ENCODE data around the gene TRAK1.
"Not testable (repeated sequence)": the region's sequence is repeated elsewhere in the genome, so short reads cannot be mapped to it uniquely, and the experiment has no call there.

The TRAK1 gene

DNA sequence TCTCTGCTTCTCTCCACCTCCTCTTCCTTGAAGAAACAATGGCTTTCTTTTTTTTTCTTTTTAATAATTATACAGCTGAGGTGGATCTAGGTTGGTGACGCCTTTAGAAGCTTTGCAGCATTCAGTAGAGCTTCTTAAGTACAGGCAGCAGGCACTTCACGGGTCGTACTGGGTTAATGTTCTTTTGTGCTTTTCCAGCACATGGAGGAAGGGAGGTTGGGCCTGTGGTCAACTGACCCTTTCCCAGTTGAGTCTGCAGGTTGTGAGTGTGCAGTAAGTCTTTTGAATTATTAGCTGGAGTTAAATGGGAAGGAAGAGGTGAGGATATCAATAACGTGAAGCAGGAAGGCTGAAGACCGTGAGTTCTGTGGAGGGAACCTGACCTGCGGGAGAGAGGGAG, 7.0 kb downstream of the TRAK1 start:
- no peak for DNase-seq (ENCODE audit: low read depth, low spot score)

DNA sequence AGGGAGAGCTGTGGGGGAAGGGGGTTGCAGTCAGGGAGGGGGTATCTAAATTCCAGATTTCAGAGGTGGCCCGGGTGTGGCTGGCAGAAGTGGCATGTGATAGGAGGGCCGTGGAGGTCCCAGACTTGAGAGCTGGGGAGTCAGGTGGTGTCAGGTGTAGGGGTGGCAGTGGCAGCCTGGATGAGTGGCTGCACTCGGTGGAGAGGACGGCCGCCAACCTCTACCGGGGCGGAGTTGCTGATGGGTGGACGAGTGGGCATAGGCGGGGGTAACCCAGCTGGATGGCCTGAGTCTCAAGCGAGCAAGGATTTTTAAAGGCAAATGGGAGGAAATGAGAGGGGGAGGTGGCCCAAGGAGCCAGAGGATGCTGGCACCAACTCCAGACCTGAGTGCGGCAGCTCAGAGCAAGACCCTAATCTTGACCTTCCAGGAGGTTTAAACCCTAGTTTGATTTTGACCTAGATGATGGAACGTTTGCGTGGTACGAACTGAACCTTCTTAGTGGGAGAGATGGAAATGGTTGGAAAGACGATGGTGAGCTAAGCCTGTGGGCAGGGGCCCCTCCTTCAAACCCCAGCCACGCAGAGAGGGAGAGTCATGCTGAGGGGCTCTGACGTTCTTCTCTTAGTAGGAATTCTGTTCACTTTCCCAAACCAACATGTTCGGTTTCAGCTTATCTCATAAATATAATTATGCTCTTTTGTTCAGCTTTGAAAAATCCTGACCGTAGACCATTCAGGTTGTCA, 8.0 kb downstream of the TRAK1 start:
- no peak for DNase-seq (ENCODE audit: low read depth, low spot score)

DNA sequence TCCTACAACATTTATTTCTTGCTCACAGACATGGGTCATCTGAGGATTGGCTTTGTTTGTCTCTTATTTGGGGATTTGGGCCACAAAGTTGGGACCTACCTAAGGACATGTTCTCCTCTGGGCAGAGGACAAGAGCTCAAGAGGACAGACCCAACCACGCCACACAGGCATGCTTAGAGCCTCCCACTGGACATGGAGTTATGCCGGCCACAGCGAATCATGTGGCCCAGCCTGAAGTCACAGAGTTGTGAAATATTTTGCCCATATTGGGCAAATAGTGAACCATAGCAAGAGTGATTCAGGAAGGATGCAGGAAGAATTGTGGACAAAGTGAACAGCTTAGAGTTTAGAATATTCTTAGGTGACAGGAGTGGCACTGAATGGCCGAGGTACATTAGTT, 9.9 kb downstream of the TRAK1 start:
- DNase-seq (ENCODE audit: low read depth, low spot score) = no peak

DNA sequence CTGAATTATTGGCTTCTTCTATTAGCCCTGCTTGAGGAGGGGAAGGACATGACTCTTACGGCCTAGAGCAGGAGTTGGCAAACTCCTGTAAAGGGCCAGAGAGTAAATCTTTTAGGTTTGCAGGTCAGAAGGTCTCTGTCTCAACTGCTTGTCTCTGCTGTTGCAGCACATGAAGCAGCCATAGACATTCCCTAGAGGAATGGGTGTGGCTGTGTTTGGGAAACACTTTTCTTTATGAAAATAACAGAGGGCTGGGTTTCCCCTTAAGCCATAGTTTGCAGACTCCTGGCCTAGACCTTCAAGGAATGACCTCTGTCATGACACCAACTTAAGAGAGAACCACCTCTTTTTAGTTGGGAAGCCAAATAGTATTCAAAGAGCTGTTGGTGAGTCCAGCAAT, 10.3 kb downstream of the TRAK1 start:
- DNase-seq (ENCODE audit: low read depth, low spot score) = no peak

DNA sequence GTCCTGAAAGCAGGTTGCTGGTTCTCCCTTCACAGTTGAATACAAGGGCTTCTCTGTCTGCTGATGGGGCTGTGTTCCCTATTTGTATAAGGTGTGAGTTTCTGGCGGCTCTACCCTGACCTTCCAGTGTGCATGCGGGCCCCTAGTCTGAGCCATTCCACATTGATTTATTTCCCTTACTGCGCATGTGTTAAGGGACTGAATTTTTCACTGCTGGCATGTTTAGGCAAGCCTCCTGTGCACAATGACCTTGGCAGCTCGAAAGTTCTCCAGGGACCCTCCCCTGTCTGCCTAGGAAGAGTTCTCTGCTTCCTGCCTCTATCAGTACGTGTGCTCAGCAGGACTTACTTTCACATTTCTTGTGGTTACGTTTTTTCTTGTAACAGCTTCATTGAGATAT, 11.4 kb downstream of the TRAK1 start:
- no peak for DNase-seq (ENCODE audit: low read depth, low spot score)

DNA sequence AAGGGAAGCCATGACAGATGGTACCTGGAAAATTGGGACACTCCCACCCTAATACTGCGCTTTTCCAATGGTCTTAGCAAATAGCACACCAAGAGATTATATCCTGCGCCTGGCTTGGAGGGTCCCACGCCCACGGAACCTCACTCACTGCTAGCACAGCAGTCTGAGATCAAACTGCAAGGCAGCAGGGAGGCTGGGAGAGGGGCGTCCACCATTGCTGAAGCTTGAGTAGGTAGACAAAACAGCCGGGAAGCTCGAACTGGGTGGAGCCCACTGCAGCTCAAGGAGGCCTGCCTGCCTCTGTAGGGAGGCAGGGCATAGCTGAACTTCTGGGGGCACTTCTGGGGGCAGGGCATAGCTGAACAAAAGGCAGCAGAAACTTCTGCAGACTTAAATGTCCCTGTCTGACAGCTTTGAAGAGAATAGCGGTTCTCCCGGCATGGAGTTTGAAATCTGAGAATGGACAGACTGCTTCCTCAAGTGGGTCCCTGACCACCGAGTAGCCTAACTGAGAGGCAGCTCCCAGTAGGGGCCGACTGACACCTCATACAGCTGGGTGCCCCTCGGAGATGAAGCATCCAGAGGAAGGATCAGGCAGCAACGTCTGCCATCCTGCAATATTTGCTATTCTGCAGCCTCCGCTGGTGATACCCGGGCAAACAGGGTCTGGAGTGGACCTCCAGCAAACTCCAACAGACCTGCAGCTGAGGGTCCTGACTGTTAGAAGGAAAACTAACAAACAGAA, 12.9 kb downstream of the TRAK1 start:
- DNase-seq (ENCODE audit: low read depth, low spot score) = not testable (repeated sequence)

DNA sequence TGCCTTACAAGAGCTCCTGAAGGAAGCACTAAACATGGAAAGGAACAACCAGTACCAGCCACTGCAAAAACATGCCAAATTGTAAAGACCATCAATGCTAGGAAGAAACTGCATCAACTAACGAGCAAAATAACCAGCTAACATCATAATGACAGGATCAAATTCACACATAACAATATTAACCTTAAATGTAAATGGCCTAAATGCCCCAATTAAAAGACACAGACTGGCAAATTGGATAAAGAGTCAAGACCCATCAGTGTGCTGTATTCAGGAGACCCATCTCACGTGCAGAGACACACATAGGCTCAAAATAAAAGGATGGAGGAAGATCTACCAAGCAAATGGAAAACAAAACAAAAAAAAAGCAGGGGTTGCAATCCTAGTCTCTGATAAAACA, 14.8 kb downstream of the TRAK1 start:
- not testable (repeated sequence) for DNase-seq (ENCODE audit: low read depth, low spot score)

DNA sequence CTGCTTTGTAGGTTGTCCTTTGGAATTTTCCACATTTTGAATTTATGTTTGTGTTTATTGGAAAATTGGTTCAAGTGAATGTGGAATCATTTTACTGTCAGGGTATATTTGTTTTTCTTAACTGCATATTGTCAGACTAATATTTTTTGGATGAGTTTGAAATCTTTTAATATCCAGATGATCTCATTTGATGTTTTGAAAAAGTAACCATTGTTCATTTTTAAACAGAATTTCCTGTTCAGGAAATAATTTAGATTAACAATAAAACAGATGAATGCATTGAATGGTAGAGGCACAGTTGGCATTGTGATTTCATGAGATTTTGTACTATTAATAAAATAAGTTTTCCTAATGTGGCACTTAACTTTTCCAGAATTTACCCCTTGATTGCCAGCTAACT, 15.5 kb downstream of the TRAK1 start:
- no peak for DNase-seq (ENCODE audit: low read depth, low spot score)

DNA sequence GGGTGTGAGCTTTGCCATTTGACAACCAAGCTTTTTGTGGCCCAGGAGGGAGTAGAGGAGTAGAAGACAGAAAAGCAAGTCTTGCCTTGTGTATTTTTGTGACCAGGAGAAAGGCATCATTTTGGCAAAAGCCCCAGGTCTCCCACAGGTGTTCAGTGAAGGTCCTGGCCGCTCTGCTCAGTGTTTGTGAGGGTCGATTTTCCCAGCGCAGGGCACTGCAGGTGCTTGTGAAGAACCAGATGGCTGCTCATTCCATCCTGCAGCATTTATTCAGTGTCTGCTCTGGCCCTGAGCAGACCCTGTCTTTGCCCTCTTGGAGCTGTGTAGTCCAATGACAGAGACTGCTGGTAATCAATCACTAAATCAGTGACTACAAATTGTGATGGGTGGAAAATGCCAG, 19.5 kb downstream of the TRAK1 start:
- DNase-seq (ENCODE audit: low read depth, low spot score) = no peak

DNA sequence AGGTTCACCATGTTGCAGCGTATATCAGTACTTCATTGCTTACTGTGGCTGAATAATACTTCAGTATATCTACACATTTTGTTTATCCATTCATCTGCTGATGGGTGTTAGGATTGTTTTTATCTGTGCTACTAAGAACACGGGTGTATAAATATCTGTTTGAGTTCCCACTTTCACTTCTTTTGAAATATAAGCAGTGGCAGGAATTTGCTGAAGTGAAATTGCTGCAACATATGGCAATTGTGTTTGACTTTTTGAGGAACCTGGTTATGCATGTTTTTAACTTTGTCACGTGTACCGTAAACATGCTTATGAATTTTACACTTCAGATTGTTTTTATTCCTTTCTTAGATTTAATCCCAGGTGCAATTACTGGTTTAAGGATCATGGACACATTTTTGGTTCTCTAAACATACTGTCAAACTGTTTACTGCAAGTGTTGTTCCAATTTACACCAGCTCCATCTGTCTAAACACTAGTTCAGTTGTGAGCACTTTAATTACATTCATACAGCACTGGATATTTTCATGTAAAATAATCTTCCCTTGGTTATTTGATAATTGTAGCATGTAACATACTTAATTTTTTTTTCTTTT, 23.1 kb downstream of the TRAK1 start:
- no peak for DNase-seq (ENCODE audit: low read depth, low spot score)

DNA sequence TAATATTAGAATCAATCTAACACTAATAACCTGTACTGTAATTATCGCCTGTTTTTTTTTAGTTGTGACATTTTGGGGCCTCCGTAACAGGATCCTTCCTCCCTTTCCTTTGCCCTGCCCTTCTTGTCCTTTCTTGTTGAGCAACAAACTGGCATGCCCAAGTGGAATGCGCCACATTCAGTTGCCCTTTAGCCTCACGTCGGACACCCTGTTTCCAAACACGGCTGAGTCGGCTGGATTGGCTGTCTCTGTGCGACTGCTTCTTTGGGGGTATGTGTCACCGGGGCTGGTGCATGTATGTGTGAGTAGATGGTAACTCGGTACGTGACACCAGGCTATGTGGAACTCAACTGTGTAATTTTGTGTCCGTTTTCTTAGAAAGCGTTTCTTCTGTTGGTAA, 24.1 kb downstream of the TRAK1 start:
- no peak for DNase-seq (ENCODE audit: low read depth, low spot score)

DNA sequence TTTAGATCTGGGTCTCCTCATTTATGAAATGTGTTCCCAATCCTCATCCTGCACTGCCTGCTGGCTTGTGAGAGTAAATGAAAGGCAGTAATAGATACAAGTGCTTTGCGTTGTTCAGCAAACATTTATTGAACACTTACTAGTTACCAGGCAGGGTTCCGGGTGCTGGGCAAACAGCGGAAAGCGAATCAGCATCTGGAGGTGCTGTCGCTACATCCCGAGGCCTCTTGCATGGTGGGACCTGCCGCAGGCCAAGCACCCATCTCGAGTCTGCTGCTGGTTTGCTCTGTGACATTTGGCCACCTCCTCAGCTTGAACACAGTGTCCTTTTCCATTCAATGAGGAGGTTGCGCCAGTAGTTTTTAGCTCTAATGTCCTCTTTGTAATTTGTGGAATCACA, 24.8 kb downstream of the TRAK1 start:
- no peak for DNase-seq (ENCODE audit: low read depth, low spot score)

DNA sequence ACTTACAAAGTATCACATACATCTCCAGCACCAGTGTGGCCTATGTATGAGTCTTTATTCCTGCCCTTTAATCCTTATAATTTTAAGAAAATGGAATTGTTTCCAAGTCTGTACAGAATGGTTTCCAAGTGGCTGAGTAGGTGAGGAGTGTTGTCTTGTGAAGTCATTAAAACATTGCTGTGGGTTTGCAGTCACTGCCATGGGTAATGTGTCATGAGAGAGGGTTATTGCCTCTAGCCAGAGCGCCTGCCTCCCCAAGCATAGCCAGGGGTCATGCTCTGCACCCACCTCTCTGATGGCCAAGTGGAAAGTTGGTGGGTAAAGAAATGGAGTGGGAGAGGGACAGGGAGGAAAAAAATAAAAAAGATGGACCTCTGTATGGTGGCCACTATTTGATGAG, 25.3 kb downstream of the TRAK1 start:
- no peak for DNase-seq (ENCODE audit: low read depth, low spot score)

DNA sequence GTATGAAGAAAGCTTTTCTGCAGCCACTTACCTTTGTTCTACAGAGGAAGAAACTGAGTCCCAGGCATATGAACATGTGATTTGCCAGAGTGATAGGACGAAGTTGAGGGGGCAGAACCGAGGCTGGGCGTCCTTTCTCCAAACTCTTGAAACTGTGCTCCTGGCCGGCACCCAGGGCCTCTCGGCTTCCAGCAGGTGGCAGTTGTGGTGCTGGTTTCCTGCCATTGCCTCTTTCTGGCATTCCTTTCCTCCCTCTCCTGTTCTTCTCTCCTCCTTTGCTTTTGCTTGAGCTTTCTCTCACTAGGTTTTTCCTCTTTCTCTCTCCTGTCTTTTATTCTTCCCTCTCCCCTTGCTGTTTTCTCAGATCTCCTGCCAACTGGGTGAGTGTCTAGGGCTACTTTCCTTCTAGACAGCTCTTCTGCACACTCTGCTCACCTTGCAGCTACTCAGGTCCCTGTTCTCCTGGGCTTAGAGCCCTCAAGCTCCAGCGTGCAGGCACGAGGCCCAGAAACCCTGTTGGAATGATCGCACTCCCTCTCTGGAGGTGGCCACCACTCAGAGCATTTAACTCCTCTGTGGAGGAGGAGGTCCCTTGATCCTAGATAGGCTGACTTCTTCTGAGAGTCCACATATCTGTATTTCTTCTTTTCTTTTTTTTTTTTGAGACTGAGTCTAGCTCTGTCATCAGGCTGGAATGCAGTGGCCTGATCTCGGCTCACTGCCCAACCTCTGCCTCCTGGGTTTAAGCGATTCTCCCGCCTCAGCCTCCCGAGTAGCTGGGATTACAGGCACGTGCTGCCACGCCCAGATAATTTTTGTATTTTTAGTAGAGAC, 26.2 kb downstream of the TRAK1 start:
- DNase-seq (ENCODE audit: low read depth, low spot score) = no peak

DNA sequence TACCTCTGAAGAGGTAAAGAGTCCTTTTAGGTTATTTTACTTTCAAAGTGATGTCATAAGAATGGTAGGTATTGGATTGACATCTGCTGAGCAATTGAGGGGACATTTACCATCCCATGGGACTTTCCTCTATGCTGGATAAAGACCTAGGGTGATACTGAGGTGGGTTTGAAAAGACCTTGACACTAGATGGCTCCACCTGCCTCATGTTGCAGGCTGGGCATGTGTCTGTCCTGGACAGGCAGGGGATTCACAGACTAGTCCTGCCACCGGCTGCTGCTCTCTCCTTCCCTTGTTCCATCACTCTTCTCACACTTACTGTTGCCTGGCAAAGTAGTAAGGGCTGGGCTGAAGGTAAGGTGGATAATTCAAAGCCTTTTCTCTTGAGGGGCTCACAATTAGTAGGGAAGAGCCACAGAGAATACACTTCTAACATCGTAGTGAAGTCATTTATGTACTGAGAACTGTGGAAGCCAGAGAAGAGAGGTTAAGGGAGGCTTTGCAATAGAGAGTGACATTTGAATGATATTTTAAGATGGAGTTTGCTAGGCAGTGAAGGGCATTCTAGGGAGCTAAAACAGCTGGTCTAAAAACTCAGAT, 27.7 kb downstream of the TRAK1 start:
- no peak for DNase-seq (ENCODE audit: low read depth, low spot score)

DNA sequence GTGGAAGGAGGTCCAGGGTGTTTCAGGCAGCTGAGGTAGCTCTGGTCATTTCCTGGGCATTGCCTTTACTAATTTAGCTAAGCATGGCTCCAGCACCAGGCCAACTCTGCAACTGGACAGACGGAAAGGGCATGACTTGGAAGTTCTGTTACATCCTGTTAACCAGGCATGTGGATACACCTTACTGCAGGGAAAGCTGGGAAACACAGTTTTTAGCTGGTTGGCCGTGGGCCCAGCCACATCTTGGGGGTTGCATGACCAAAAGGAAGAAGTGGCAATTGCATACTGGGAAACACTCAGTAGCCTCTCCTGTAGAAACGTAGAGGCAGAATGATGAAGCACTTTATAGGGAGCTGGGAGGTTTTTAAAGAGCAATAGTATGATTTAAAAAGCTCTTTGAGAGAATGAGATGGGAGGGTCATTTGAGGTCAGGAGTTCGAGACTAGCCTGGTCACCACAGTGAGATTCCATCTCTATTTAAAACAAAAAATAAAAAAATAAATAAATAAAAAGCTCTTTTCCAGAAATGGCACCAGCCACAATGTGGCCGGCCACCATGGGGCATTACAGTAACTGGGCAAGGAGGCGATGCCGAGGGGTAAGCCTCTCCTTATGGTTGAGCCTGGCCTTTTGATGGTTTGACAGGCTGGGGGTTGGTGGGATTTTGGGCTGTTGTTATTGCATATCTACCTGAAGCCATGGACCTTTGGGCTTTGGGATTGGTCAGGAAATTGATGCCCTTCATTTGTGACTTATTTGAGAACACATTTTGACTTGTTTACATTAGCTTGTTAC, 28.6 kb downstream of the TRAK1 start:
- DNase-seq (ENCODE audit: low read depth, low spot score) = no peak

DNA sequence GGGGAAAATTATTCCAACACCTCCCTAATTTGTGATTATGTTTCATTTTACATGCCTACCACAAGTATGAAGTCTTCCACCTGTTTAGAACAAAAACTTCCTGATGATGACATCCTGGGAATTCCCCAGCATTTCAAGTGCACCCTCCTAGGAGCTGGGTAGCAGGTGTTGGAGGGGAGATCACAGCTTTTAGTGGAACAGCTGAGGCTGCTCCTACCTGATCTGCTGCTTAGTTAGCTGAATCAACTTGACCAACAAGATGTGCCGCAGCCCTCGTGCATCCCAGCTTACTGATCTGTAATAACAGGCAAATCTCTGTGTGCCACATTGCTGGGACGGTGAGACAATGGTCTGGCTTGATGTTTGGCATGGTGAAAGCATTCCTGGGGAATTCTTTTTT, 29.7 kb downstream of the TRAK1 start:
- no peak for DNase-seq (ENCODE audit: low read depth, low spot score)

DNA sequence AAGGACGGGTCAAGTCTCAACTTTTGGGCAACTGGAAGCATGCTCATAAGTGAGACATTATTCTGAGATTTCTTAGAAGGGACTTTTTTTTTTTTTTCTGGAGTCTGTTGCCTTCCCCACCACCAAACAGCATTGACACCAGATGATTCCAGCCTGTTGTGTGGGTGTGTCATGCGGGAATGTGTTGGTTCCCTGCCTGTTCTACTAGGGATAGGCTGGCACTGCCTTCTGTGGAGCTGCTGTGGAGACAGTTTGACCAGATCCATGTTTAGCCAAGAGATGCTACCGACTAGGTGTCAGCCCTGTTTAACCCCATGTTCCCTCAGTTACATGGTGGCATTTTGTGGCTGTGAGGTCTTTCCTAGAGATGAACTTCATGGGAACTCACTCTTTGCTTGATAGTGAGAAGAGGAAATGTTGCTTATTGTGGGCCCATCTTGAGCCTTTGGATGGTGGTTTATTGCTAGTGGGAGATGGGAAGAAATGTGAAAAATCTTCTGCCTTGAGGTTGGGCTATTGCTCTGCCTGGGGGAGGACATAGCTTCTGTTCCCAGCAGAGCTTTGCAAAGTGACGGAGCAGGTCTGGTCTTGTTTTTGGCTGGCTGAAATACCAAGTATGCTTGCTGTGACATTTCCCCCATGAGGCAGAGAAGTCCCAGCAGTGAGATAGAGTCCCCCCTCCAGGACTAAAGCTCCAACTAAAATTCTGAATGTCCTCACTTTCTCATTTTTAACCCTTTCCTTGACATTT, 31.3 kb downstream of the TRAK1 start:
- DNase-seq (ENCODE audit: low read depth, low spot score) = no peak

DNA sequence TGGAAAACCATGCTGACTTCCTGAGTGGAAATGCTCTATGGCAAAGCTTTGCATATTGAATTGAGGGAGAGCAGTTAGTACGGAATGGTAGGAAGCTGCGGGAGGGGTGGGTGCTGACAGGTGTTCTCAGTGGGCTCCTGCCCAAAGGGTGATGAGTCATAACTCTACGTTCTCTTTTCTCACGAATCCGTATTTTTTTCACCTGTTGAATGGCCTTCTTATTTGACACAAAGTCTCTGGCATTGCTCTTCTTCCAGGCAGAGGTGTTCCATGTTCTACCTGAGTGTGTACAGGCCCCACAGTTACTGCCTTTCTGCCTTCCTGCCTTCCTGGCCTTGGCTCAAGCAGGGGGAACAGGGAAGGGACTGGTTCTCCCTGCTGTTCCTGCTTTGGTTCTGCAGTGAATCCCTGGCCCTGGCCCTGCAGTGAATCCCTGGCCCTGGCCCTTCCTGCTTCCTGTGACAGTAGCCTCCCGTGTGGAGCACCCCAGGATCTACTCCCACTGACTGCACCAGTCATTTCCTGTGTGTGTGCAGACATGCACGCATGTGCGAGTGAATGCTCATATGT, 31.9 kb downstream of the TRAK1 start:
- no peak for DNase-seq (ENCODE audit: low read depth, low spot score)

All from iPS DF 19.7 (cell line).